LoVo (cell line): ENCODE measurements around the gene PQBP1.
A peak's percentile ranks its signal among the peaks of the same experiment; 100 is the strongest.

Experiments used
- DNase-seq: peaks from one replicate; pipeline ENCODE4 v3.0.0-alpha.2; 2016; ENCODE audit warnings: low spot score

The PQBP1 gene

GRCh38 chrX:48924270-48924669 is 26.5 kb downstream of the PQBP1 start:
- DNase-seq = no peak

- DNase-seq = no peak
Observed at GRCh38 chrX:48927123-48927522, 29.4 kb downstream of the PQBP1 start.

DNA sequence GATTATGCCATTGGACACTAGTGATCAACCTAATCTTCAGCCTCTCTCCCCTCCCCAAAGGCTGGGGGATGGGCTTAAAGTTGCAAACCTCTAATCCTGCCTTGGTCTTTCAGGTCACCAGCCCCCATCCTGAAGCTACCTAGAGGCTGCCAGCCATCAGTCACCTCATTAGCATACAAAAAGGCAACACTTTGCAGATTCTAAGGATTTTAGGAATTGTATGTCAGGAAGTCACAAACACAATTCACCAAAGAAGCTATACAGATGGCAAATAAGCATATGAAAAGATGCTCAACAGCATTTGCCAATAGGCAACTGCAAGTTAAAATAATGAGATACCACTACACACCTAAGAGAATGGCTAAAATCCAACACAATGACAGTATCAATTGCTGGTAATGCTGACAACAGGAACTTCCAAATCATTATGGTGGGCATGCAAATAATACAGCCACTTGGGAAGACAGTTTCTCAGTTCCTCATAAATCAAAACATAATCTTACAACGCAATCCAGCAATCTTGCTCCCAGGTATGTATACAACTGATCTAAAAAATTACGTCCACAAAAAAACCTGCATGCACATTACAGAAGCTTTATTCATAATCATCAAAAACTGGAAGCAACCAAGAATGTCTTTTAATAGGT is 30.1 kb downstream of the PQBP1 start:
- DNase-seq = no peak

GRCh38 chrX:48933757-48934156 is 36.0 kb downstream of the PQBP1 start:
- DNase-seq = no peak

GRCh38 chrX:48934581-48935300 is 37.0 kb downstream of the PQBP1 start:
- DNase-seq = no peak

DNA sequence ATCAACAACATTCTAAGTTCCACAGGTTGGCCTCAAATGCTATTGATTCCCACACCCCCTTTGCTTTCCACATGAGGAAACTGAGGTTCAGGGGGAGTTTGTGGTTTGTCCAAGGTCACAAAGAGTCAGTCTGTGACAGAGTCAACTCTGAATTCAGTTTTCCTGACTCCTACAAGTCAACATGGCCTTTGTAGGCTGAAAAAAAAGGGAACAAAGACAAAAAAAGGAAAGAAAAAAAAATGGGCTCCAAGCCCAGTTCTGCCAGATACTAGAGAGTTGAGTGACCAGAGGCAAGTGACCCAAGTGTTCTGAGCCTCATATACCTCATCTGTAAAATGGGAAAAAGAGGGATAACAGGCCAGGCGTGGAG is 37.6 kb downstream of the PQBP1 start:
- DNase-seq = no peak

DNA sequence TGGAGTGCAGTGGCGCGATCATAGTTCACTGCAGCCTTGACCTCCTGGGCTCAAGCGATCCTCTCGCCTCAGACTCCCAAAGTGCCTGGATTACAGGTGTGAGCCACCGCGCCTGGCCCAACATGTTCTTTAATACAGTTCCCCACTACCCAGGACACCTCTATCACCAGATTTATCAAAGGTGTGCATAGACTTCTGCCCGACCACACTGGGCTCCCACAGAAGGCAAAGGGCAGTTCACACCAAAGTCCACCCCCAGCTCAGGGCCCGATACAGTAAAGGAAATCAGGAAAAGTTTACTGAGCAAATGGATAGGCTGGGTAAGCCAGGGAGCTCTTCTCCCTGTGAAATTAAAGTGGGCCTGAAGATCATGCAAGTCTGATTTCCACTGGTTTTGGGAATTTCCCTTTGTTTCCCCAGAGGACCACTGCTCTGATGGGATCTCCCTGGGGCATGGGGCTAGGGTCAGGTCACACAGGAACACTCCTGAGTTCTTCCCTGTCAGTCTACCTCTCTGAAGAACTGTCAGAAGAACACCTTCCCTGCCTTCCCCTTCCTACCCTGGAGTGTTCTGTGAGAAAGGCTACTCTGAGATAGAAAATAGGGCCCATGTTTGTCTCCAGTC is 38.8 kb downstream of the PQBP1 start:
- no peak for DNase-seq

DNA sequence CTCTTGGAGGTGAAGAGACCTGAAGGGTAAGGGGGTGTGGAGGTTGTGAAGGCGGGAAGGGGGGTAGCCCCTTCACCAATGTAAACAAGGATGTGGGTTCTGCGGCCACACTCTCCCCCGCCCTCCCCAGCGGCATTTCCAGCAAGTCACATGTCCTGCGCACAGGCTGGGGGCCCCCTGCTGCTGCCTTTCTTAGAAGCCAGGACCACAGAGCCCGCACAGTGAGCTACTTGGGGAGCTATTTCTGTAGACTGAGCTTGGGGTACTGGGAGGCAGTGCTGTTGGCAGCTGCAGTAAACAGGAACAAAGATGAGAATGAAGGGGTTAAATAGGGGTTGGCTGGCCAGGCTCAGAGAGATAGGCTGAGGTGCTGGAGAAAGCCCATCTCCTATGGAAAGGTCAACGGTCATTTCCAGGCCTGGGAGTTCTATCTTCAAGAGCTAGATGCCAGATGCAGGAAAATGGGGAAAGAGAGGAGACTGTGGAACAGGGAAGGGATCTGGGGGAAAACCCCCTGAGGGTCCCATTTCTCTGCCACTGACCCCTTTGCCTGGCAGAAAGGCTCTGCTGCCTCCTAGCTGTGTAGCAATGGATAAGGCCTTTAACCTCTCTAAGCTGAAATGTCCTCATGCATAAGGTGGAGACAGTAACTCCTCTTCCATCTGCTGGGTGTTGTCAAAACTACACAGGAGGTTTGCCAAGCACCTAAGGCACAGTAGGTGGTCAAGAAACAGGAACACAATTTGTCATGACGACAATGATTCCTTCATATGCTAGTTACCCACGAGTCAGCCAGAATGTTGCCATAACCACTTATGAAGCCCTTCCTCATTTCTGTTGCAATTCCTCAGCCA is 39.6 kb downstream of the PQBP1 start:
- no peak for DNase-seq

DNA sequence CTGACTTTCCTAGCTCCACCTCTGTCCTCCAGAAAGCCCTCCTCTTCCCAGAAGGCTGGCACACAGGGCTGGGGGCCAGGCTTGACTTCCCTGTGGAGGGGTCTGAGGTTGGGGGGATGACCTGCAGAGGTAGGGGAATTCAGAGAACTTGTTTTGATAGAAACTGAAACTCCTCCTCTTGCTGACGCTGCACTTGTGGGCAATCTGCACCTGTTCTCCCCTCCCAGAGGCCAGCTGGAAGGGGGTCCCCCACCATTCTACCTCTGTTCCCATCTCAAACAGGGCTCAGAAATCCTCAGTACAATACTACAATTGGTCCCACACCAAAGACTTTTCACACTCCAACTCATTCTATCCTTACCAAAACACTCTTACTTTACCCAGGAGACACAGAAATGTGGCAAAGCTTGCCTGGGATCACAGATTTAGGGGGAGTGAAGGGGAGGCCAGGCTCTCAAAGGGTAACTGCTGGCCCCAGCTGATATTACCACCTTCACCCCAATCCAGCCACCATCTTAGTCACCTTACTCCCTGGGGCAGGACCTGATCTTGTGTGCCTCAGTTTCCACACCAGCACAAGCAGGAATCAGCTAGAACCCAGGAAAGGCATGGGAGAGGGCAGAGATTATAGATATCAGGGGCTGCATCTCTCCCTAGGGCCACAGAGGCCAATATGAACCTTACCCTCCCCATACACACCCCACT is 41.1 kb downstream of the PQBP1 start:
- no peak for DNase-seq

- no peak for DNase-seq
Observed at GRCh38 chrX:48939524-48940228, 41.9 kb downstream of the PQBP1 start.

DNA sequence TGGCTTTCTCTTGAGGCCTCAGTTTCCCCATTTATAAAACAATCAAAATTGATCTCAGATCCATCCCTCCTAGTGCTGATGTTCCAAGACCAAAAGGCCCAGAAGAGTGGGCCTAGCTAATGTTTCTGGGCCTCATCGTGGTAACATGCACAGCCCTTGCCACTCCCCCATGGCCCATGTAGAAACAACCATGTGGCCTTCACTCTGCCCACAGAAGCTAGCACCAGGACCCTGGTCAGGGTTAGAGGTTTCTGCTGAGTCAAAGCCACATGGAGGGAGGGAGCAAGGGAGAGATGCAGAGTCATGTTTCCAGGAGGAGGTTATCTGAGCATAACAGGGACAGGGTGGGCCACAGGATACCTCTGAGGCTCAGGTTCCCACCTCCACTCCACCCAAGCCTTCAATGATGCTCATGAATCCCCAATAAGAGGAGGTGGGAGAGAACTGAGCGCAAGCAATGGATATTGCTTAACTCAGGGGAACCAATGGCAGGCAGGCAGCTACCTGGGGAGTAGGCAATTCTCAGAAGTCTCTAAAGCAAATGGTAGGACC is 42.8 kb downstream of the PQBP1 start:
- no peak for DNase-seq

GRCh38 chrX:48942895-48943294 is 45.2 kb downstream of the PQBP1 start:
- DNase-seq = no peak

DNA sequence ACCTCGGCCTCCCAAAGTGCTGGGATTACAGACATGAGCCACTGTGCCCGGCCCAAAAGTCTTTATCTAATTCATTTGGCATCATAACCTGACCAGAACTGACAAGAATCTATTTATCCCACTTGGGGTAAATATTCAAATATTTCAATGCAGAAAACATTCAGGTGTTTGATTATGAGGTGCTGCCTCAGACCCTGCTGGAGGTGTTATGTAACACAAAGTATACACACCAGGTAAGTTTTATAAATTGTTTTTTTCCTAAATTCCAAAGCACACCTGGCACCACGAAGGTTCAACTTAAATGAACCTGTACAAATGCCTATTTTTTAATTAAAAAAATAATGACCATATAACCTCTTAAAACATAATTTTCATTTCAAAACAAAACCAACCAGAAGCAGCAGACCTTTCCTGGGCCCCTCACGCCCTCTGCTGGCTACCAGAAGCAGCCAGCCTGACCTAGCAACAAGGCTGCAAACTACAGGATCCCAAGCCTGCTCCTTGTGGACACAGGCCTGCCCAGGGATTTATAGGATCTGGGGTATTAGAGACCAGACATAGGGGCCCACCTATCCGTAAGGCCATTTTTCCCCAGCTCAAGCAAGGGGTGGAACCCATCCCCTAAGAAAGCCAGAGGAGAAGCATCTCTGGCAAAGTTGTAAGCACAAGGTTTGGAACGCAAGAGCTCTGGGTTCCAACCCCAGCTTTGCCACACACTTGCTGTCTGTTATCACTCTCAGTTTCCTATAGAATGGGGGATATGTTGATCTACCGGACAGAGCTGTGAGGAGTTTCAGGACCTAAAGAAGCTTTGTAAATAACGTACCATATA is 48.0 kb downstream of the PQBP1 start:
- DNase-seq = peak; percentile 11

- no peak for DNase-seq
Observed at GRCh38 chrX:48948589-48948988, 50.9 kb downstream of the PQBP1 start.
